PC-9 (cell line): ENCODE data around the gene NDUFS6. TPM values are rescaled to one million over a fixed set of nuclear protein-coding genes. Genes with fewer than 3 reads are reported as not detected.

Experiments used
- BruUV-seq: library from RNA; stranded (reverse); fragments of 400-500 nt; replicated peaks from 2 replicates; lab custom pipeline; 2021; lab: Mats Ljungman, UMichigan
- CTCF ChIA-PET: fragments of 300-600 bp; sonication (Branson Sonifier 250); formaldehyde crosslinking; loops from one replicate; lab custom pipeline; 2022; ENCODE audit warnings: antibody characterized with exemption; lab: Charles Lee
- POLR2A ChIA-PET: fragments of 300-600 bp; sonication (Branson Sonifier 250); formaldehyde crosslinking; loops from one replicate; lab custom pipeline; 2022; ENCODE audit warnings: antibody characterized with exemption; ENCODE audit not compliant: unreplicated experiment; lab: Charles Lee
- DNase-seq, 2 experiments: peaks; one replicate each; pipeline versions ENCODE4 v3.0.0 to v3.0.0-alpha.2; 2015 to 2022; ENCODE audit warnings: mixed read lengths in 1 of 2
- H2AFZ ChIP-seq: fragments of 200-600 bp; sonication (generic); 2 replicates; pipeline ENCODE4 v1.8.1; 2017; ENCODE audit warnings: antibody characterized with exemption
- H3F3A ChIP-seq: fragments of 200-600 bp; sonication (generic); 2 replicates; pipeline ENCODE4 v1.8.1; 2017; ENCODE audit warnings: antibody characterized with exemption, mild to moderate bottlenecking, low read depth; ENCODE audit not compliant: insufficient read depth
- H3K27ac ChIP-seq: fragments of 200-600 bp; sonication (generic); 2 replicates; pipeline ENCODE4 v1.6.1; 2016; ENCODE audit warnings: mixed run types
- H3K27me3 ChIP-seq: fragments of 200-600 bp; sonication (generic); 2 replicates; pipeline ENCODE4 v1.6.1; 2016; ENCODE audit warnings: low read depth, mixed run types; ENCODE audit not compliant: insufficient read depth
- H3K36me3 ChIP-seq: fragments of 200-600 bp; sonication (generic); 2 replicates; pipeline ENCODE4 v1.6.1; 2016; ENCODE audit warnings: low read depth, mixed run types
- H3K4me1 ChIP-seq: fragments of 200-600 bp; sonication (generic); replicated peaks from 2 replicates; pipeline ENCODE4 v1.6.1; 2016; ENCODE audit warnings: mixed run types; ENCODE audit not compliant: insufficient read depth
- H3K4me2 ChIP-seq: fragments of 200-600 bp; sonication (generic); 2 replicates; pipeline ENCODE4 v1.6.1; 2017; ENCODE audit warnings: mixed run types
- H3K4me3 ChIP-seq: fragments of 200-600 bp; sonication (generic); 2 replicates; pipeline ENCODE4 v1.6.1; 2016; ENCODE audit warnings: mixed run types
- H3K79me2 ChIP-seq: fragments of 200-600 bp; sonication (generic); 2 replicates; pipeline ENCODE4 v1.6.1; 2017; ENCODE audit warnings: low read depth, mixed run types
- H3K9me2 ChIP-seq: fragments of 200-600 bp; sonication (generic); 2 replicates; pipeline ENCODE4 v1.8.1; 2017; ENCODE audit warnings: mild to moderate bottlenecking; ENCODE audit not compliant: insufficient read depth
- H3K9me3 ChIP-seq: fragments of 200-600 bp; sonication (generic); 2 replicates; pipeline ENCODE4 v1.8.1; 2016; ENCODE audit warnings: low read depth; ENCODE audit not compliant: insufficient read depth
- H4K20me1 ChIP-seq: fragments of 200-600 bp; sonication (generic); 2 replicates; pipeline ENCODE4 v1.8.1; 2017; ENCODE audit not compliant: insufficient read depth
- CTCF ChIP-seq: fragments of 200-600 bp; sonication (generic); conservative IDR thresholded peaks from 2 replicates; pipeline ENCODE4 v1.6.1; 2017; ENCODE audit warnings: mixed run types, antibody characterized with exemption, mild to moderate bottlenecking, moderate library complexity
- EZH2 ChIP-seq: fragments of 200-600 bp; sonication (generic); IDR thresholded peaks from 2 replicates; pipeline ENCODE4 v1.8.0; 2017; ENCODE audit warnings: antibody characterized with exemption, low read depth
- intact Hi-C: fragments of 100-400 bp; cut with micrococcal nuclease; formaldehyde crosslinking; loops from one replicate; pipeline ENCODE4 v1.10.0; 2022; ENCODE audit not compliant: unreplicated experiment
- total RNA-seq: library from RNA; stranded (reverse); gene quantifications from 2 replicates; pipeline ENCODE4 v1.2.3, GENCODE V29; 2021

NDUFS6 gene
- total RNA-seq, 1 experiment from 2014 or later: 153 TPM

- TF ChIP-seq CTCF (no peak), EZH2 (peak; percentile 23; the same call in 1 of the 2 replicates)
Measured at GRCh38 chr5:1770443-1770802, 30.8 kb upstream of the NDUFS6 start.

GRCh38 chr5:1771149-1772065 is 29.8 kb upstream of the NDUFS6 start:
- BruUV-seq: no TSS peak
- no peak for DNase-seq
- Histone ChIP-seq H3F3A (no peaks in the 10 kb centered on the region), H4K20me1 (peaks cover 4% of the 10 kb centered on the region; the same call in 1 of the 2 replicates), H3K27ac (no peak overlapping the region), H3K9me2 (no peaks in the 10 kb centered on the region), H3K4me1 (no peaks in the 10 kb centered on the region), H3K36me3 (no peaks in the 10 kb centered on the region), H3K79me2 (no peaks in the 10 kb centered on the region), H2AFZ (no peak overlapping the region), H3K9me3 (no peaks in the 10 kb centered on the region), H3K27me3 (peaks cover 95% of the 10 kb centered on the region), H3K4me2 (no peak overlapping the region), H3K4me3 (no peak overlapping the region)
- POLR2A ChIA-PET: no interaction called here
- TF ChIP-seq EZH2: no peak
- no peak for TF ChIP-seq CTCF
- CTCF ChIA-PET: no interaction called here
- intact Hi-C loops: no loop called here

More at GRCh38 chr5:1770443-1770802, 30.8 kb upstream of the NDUFS6 start:
- Histone ChIP-seq H3K79me2 (no peaks in the 10 kb centered on the region), H3K4me1 (no peaks in the 10 kb centered on the region), H3K9me2 (no peaks in the 10 kb centered on the region), H2AFZ (no peak overlapping the region), H3F3A (no peaks in the 10 kb centered on the region), H3K4me3 (no peak overlapping the region), H4K20me1 (peaks cover 4% of the 10 kb centered on the region; the same call in 1 of the 2 replicates), H3K4me2 (no peak overlapping the region), H3K9me3 (no peaks in the 10 kb centered on the region), H3K36me3 (no peaks in the 10 kb centered on the region), H3K27me3 (peaks cover 95% of the 10 kb centered on the region), H3K27ac (no peak overlapping the region)
- CTCF ChIA-PET: no interaction called here
- no peak for DNase-seq
- no TSS peak for BruUV-seq
- POLR2A ChIA-PET: no interaction called here
- intact Hi-C loops: no loop called here

GRCh38 chr5:1772634-1773033 is 28.6 kb upstream of the NDUFS6 start:
- H3K4me1 ChIP-seq: no peaks in the 10 kb centered on the region
- H3K4me2 ChIP-seq: no peak overlapping the region
- no peaks in the 10 kb centered on the region for H3K9me3 ChIP-seq
- TF ChIP-seq EZH2 (0 out of 2 replicates have a peak, but pooled peaks have one; percentile 7), CTCF (peak; percentile 60; the same call in 1 of the 2 replicates)
- peaks cover 95% of the 10 kb centered on the region for H3K27me3 ChIP-seq
- H3K9me2 ChIP-seq: no peaks in the 10 kb centered on the region
- H3K27ac ChIP-seq: no peak overlapping the region
- POLR2A ChIA-PET: interaction anchor here (0.6 kb wide), 1 partner anchor 1317 kb away, joined by 4 read pairs; no protein-coding TSS in a partner anchor
- no peak for DNase-seq
- BruUV-seq: no TSS peak
- H4K20me1 ChIP-seq: peaks cover 4% of the 10 kb centered on the region; the same call in 1 of the 2 replicates
- no peaks in the 10 kb centered on the region for H3K36me3 ChIP-seq
- H2AFZ ChIP-seq: no peak overlapping the region
- H3K79me2 ChIP-seq: no peaks in the 10 kb centered on the region
- CTCF ChIA-PET: no interaction called here
- no peak overlapping the region for H3K4me3 ChIP-seq
- H3F3A ChIP-seq: no peaks in the 10 kb centered on the region
- intact Hi-C loops: no loop called here
